Immature natural killer cell (primary cell): Measurements from ENCODE around the gene SH3TC2. TPM values are rescaled to one million over a fixed set of nuclear protein-coding genes. Genes with fewer than 3 reads are reported as not detected.

Experiments used
- DNase-seq, 3 donors: peaks; one replicate each; pipeline ENCODE4 v3.0.0; 2022; ENCODE audit warnings: mixed read lengths in 1 of 3
- H3K27ac Mint-ChIP-seq, 6 donors: one replicate each; pipeline ENCODE4 v1.8.0; 2020; ENCODE audit warnings: mixed read lengths in 6 of 6, mild to moderate bottlenecking in 5 of 6, inconsistent platforms in 4 of 6, moderate library complexity in 3 of 6
- H3K27me3 Mint-ChIP-seq, 3 donors: one replicate each; pipeline ENCODE4 v1.8.0; 2020 to 2021; ENCODE audit warnings: low read depth in 3 of 3, mild to moderate bottlenecking in 3 of 3, mixed read lengths in 3 of 3, moderate library complexity in 3 of 3, inconsistent platforms in 1 of 3
- H3K36me3 Mint-ChIP-seq, 3 donors: one replicate each; pipeline ENCODE4 v1.8.0; 2020; ENCODE audit warnings: mixed read lengths in 3 of 3, inconsistent platforms in 2 of 3, mild to moderate bottlenecking in 2 of 3
- H3K4me1 Mint-ChIP-seq, 2 donors: one replicate each; pipeline ENCODE4 v1.8.0; 2020; ENCODE audit warnings: inconsistent platforms in 2 of 2, mild to moderate bottlenecking in 2 of 2, mixed read lengths in 2 of 2, moderate library complexity in 1 of 2
- H3K4me3 Mint-ChIP-seq, 5 donors: one replicate each; pipeline ENCODE4 v1.8.0; 2020; ENCODE audit warnings: mild to moderate bottlenecking in 5 of 5, mixed read lengths in 5 of 5, inconsistent platforms in 3 of 5, moderate library complexity in 3 of 5
- H3K9me3 Mint-ChIP-seq, 6 donors: one replicate each; pipeline ENCODE4 v1.8.0; 2020; ENCODE audit warnings: mild to moderate bottlenecking in 6 of 6, mixed read lengths in 6 of 6, inconsistent platforms in 4 of 6, moderate library complexity in 3 of 6
- polyA plus RNA-seq, 3 donors: library from polyadenylated mRNA; unstranded; fragments of 300-500 nt; fragmentation: Illumina TruSeq; gene quantifications; one replicate each; pipeline ENCODE4 v1.2.3, GENCODE V29; 2021

The SH3TC2 gene
- polyA plus RNA-seq, 3 donors from 2014 or later: 0.47 to 0.82 TPM; not detected in 1

- Mint-ChIP-seq H3K27me3 (peaks cover 0 to 3% (median 0%) of the 10 kb centered on the region in 3 donors), H3K27ac (no peak overlapping the region), H3K9me3 (no peaks in the 10 kb centered on the region), H3K4me1 (peaks cover 8 to 9% of the 10 kb centered on the region in 2 donors), H3K4me3 (no peak overlapping the region), H3K36me3 (peaks cover 0 to 4% (median 0%) of the 10 kb centered on the region in 3 donors)
- DNase-seq: no peak
These were observed 97.2 kb downstream of the SH3TC2 start for GRCh38 chr5:148965511-148966265.

- peaks cover 8 to 9% of the 10 kb centered on the region in 2 donors for H3K4me1 Mint-ChIP-seq
- peaks cover 0 to 4% (median 0%) of the 10 kb centered on the region in 3 donors for H3K36me3 Mint-ChIP-seq
- DNase-seq: no peak
- peak overlapping the region in 2 of 6 donors; percentile 29 to 37 for H3K27ac Mint-ChIP-seq
- no peak overlapping the region for H3K4me3 Mint-ChIP-seq
- H3K9me3 Mint-ChIP-seq: no peaks in the 10 kb centered on the region
- H3K27me3 Mint-ChIP-seq: peaks cover 0 to 3% (median 0%) of the 10 kb centered on the region in 3 donors
These were observed 99.2 kb downstream of the SH3TC2 start for GRCh38 chr5:148963664-148964063.

- H3K4me3 Mint-ChIP-seq: no peak overlapping the region
- peaks cover 0 to 4% (median 0%) of the 10 kb centered on the region in 3 donors for H3K36me3 Mint-ChIP-seq
- H3K27ac Mint-ChIP-seq: no peak overlapping the region
- no peak for DNase-seq
- H3K27me3 Mint-ChIP-seq: peaks cover 0 to 3% (median 2%) of the 10 kb centered on the region in 3 donors
- peaks cover 9 to 10% of the 10 kb centered on the region in 2 donors for H3K4me1 Mint-ChIP-seq
- H3K9me3 Mint-ChIP-seq: no peaks in the 10 kb centered on the region
These were observed 100.0 kb downstream of the SH3TC2 start for GRCh38 chr5:148962761-148963324.

- Mint-ChIP-seq H3K9me3 (no peaks in the 10 kb centered on the region), H3K4me3 (no peak overlapping the region), H3K27ac (no peak overlapping the region), H3K4me1 (peaks cover 14 to 17% of the 10 kb centered on the region in 2 donors), H3K36me3 (peaks cover 0 to 4% (median 0%) of the 10 kb centered on the region in 3 donors), H3K27me3 (peaks cover 0 to 3% (median 2%) of the 10 kb centered on the region in 3 donors)
- no peak for DNase-seq
These were observed 100.7 kb downstream of the SH3TC2 start for GRCh38 chr5:148962200-148962550.

- Mint-ChIP-seq H3K9me3 (no peaks in the 10 kb centered on the region), H3K27me3 (peaks cover 0 to 3% (median 2%) of the 10 kb centered on the region in 3 donors), H3K27ac (peak overlapping the region in 1 of 6 donors; percentile 73), H3K36me3 (peaks cover 0 to 4% (median 0%) of the 10 kb centered on the region in 3 donors), H3K4me3 (no peak overlapping the region), H3K4me1 (peaks cover 21 to 23% of the 10 kb centered on the region in 2 donors)
- DNase-seq: no peak
These were observed 101.3 kb downstream of the SH3TC2 start for GRCh38 chr5:148961261-148962199.

- Mint-ChIP-seq H3K27ac (no peak overlapping the region), H3K36me3 (peaks cover 0 to 4% (median 0%) of the 10 kb centered on the region in 3 donors), H3K4me3 (no peak overlapping the region), H3K27me3 (peaks cover 0 to 3% (median 2%) of the 10 kb centered on the region in 3 donors), H3K9me3 (no peaks in the 10 kb centered on the region), H3K4me1 (peaks cover 23 to 27% of the 10 kb centered on the region in 2 donors)
- no peak for DNase-seq
These were observed 102.6 kb downstream of the SH3TC2 start for GRCh38 chr5:148960070-148960769.

- DNase-seq: peak; percentile 55 to 67 (median 63)
- Mint-ChIP-seq H3K4me3 (peak overlapping the region in 1 of 5 donors; percentile 51), H3K27ac (peak overlapping the region in 3 of 6 donors; percentile 25 to 47 (median 27)), H3K9me3 (no peaks in the 10 kb centered on the region), H3K4me1 (peaks cover 15 to 29% of the 10 kb centered on the region in 2 donors), H3K27me3 (peaks cover 0 to 2% (median 2%) of the 10 kb centered on the region in 3 donors), H3K36me3 (peaks cover 0 to 4% (median 3%) of the 10 kb centered on the region in 3 donors)
These were observed 105.2 kb downstream of the SH3TC2 start for GRCh38 chr5:148957591-148958202.

GRCh38 chr5:148956477-148957385, 106.1 kb downstream of the SH3TC2 start:
- Mint-ChIP-seq H3K27me3 (peaks cover 0 to 2% (median 2%) of the 10 kb centered on the region in 3 donors), H3K27ac (peak overlapping the region in 4 of 6 donors; percentile 25 to 63 (median 51)), H3K4me1 (peaks cover 15 to 29% of the 10 kb centered on the region in 2 donors), H3K4me3 (no peak overlapping the region), H3K36me3 (peaks cover 3 to 4% (median 4%) of the 10 kb centered on the region in 3 donors), H3K9me3 (no peaks in the 10 kb centered on the region)
- no peak for DNase-seq

Other genes starting within 250 kb of the SH3TC2 start
- gene ADRB2, start 236.5 kb downstream of the SH3TC2 start, polyA plus RNA-seq: 10 to 100 TPM; 34.4 to 65.2 (median 54.1) TPM
- gene ABLIM3, start 78.4 kb upstream of the SH3TC2 start, polyA plus RNA-seq: under 1 TPM in 2 of 3 donors, not detected in 1; 0.21 to 0.30 TPM
- under 1 TPM in 2 of 3 donors, not detected in 1; 0.28 to 0.83 TPM for gene AFAP1L1, start 208.8 kb upstream of the SH3TC2 start, polyA plus RNA-seq